ENCODE data around the gene EN1. TPM values are rescaled to one million over a fixed set of nuclear protein-coding genes. Genes with fewer than 3 reads are reported as not detected.

EN1 gene
- total RNA-seq, 1 experiment from 2014 or later = not detected

GRCh38 chr2:118850901-118851415 is 3.5 kb upstream of the EN1 start:
- Mint-ChIP-seq H3K36me3 (ENCODE audit: insufficient read depth, unreplicated experiment) (no peaks in the 10 kb centered on the region), H3K9me3 (ENCODE audit: unreplicated experiment) (no peaks in the 10 kb centered on the region), H3K27me3 (ENCODE audit: insufficient read depth, unreplicated experiment) (peaks cover 12% of the 10 kb centered on the region), H3K4me1 (ENCODE audit: insufficient read depth, unreplicated experiment) (no peaks in the 10 kb centered on the region), H3K4me3 (ENCODE audit: unreplicated experiment) (no peak overlapping the region), H3K27ac (ENCODE audit: low read depth, unreplicated experiment) (no peak overlapping the region)
- no TSS peak for BruUV-seq (replicated peaks)
- ChIA-PET POLR2A (interaction anchor here (0.7 kb wide), 1 partner anchor 417 kb away, joined by 4 read pairs; no protein-coding TSS in a partner anchor), CTCF (interaction anchor here (1.5 kb wide), 1 partner anchor 630 kb away, joined by 5 read pairs; no protein-coding TSS in a partner anchor)
- no peak for TF ChIP-seq CTCF (IDR thresholded peaks at IDR 0.05; ENCODE audit: unreplicated experiment)
- intact Hi-C loops (cut with micrococcal nuclease) = no loop called here
- no peak for DNase-seq (ENCODE audit: unreplicated experiment)

- peaks cover 12% of the 10 kb centered on the region for H3K27me3 Mint-ChIP-seq (ENCODE audit: insufficient read depth, unreplicated experiment)
- TF ChIP-seq CTCF (IDR thresholded peaks at IDR 0.05; ENCODE audit: unreplicated experiment) = no peak
- no peak overlapping the region for H3K27ac Mint-ChIP-seq (ENCODE audit: low read depth, unreplicated experiment)
- H3K4me1 Mint-ChIP-seq (ENCODE audit: insufficient read depth, unreplicated experiment) = no peaks in the 10 kb centered on the region
- intact Hi-C loops (cut with micrococcal nuclease) = no loop called here
- BruUV-seq (replicated peaks) = no TSS peak
- CTCF ChIA-PET = interaction anchor here (0.6 to 1.5 kb wide), 3 partner anchors 421 to 1349 kb away, joined by 3 to 5 read pairs (median 4); no protein-coding TSS in a partner anchor
- POLR2A ChIA-PET = interaction anchor here (0.6 to 0.7 kb wide), 2 partner anchors 417 to 858 kb away, joined by 3 to 4 read pairs; no protein-coding TSS in a partner anchor
- no peaks in the 10 kb centered on the region for H3K36me3 Mint-ChIP-seq (ENCODE audit: insufficient read depth, unreplicated experiment)
- no peaks in the 10 kb centered on the region for H3K9me3 Mint-ChIP-seq (ENCODE audit: unreplicated experiment)
- DNase-seq (ENCODE audit: unreplicated experiment) = no peak
- no peak overlapping the region for H3K4me3 Mint-ChIP-seq (ENCODE audit: unreplicated experiment)
Observed at GRCh38 chr2:118850168-118850900, 2.9 kb upstream of the EN1 start.

- Mint-ChIP-seq H3K27ac (ENCODE audit: low read depth, unreplicated experiment) (no peak overlapping the region), H3K36me3 (ENCODE audit: insufficient read depth, unreplicated experiment) (no peaks in the 10 kb centered on the region), H3K4me3 (ENCODE audit: unreplicated experiment) (no peak overlapping the region), H3K9me3 (ENCODE audit: unreplicated experiment) (no peaks in the 10 kb centered on the region), H3K4me1 (ENCODE audit: insufficient read depth, unreplicated experiment) (no peaks in the 10 kb centered on the region), H3K27me3 (ENCODE audit: insufficient read depth, unreplicated experiment) (peaks cover 10% of the 10 kb centered on the region)
- no peak for DNase-seq (ENCODE audit: unreplicated experiment)
- ChIA-PET POLR2A (interaction anchor here (0.6 kb wide), 1 partner anchor 857 kb away, joined by 3 read pairs; no protein-coding TSS in a partner anchor), CTCF (interaction anchor here (0.6 to 2.3 kb wide), 6 partner anchors 10 to 1350 kb away, joined by 3 to 9 read pairs (median 4); no protein-coding TSS in a partner anchor)
- BruUV-seq (replicated peaks) = no TSS peak
- intact Hi-C loops (cut with micrococcal nuclease) = no loop called here
- no peak for TF ChIP-seq CTCF (IDR thresholded peaks at IDR 0.05; ENCODE audit: unreplicated experiment)
Observed at GRCh38 chr2:118849226-118850167, 2.0 kb upstream of the EN1 start.

All from MCF 10A (cell line).